IPS-18c (cell line): Measurements from ENCODE around the gene TUSC2.

Source experiments
- H3K4me3 ChIP-seq: 2 replicates; pipeline ENCODE4 v1.7.0; 2013; ENCODE audit warnings: low read depth, mild to moderate bottlenecking, low read length, moderate library complexity; ENCODE audit not compliant: insufficient read depth
- H3K9me3 ChIP-seq: one replicate; pipeline ENCODE4 v1.6.1; 2013; ENCODE audit warnings: mild to moderate bottlenecking, low read length, moderate library complexity; ENCODE audit not compliant: control insufficient read depth, insufficient read depth

Gene TUSC2

GRCh38 chr3:50357481-50357880 lies 29.5 kb upstream of the TUSC2 start:
- Histone ChIP-seq H3K9me3 (peaks cover 2% of the 10 kb centered on the region), H3K4me3 (peak overlapping the region; percentile 84; the same call in 1 of the 2 replicates)

GRCh38 chr3:50356553-50356952 lies 28.5 kb upstream of the TUSC2 start:
- peaks cover 2% of the 10 kb centered on the region for H3K9me3 ChIP-seq
- no peak overlapping the region for H3K4me3 ChIP-seq

GRCh38 chr3:50355829-50356552 lies 28.0 kb upstream of the TUSC2 start:
- no peak overlapping the region for H3K4me3 ChIP-seq
- peaks cover 2% of the 10 kb centered on the region for H3K9me3 ChIP-seq

- no peak overlapping the region for H3K4me3 ChIP-seq
- peaks cover 2% of the 10 kb centered on the region for H3K9me3 ChIP-seq
These were observed 26.8 kb upstream of the TUSC2 start for GRCh38 chr3:50354850-50355249.

- Histone ChIP-seq H3K4me3 (no peak overlapping the region), H3K9me3 (peaks cover 2% of the 10 kb centered on the region)
These were observed 26.3 kb upstream of the TUSC2 start for GRCh38 chr3:50354186-50354764.

- no peaks in the 10 kb centered on the region for H3K9me3 ChIP-seq
These were observed 25.4 kb upstream of the TUSC2 start for GRCh38 chr3:50353245-50354004.

GRCh38 chr3:50352781-50353180 lies 24.8 kb upstream of the TUSC2 start:
- H3K4me3 ChIP-seq: no peak overlapping the region
- no peaks in the 10 kb centered on the region for H3K9me3 ChIP-seq

More at GRCh38 chr3:50353245-50354004, 25.4 kb upstream of the TUSC2 start:
- H3K4me3 ChIP-seq: no peak overlapping the region

- Histone ChIP-seq H3K9me3 (no peaks in the 10 kb centered on the region), H3K4me3 (peak overlapping the region; percentile 95)
These were observed 23.3 kb upstream of the TUSC2 start for GRCh38 chr3:50351323-50351697.

GRCh38 chr3:50350527-50351322 lies 22.7 kb upstream of the TUSC2 start, which contains the start of the genes CYB561D2 and NPRL2:
TSS of gene CYB561D2 (plus strand) at chr3:50350862. CDS start at chr3:50351434, 572 bp downstream.
TSS of gene NPRL2 (minus strand) at chr3:50350775. CDS start at chr3:50350652, 123 bp downstream.
- Histone ChIP-seq H3K9me3 (no peaks in the 10 kb centered on the region), H3K4me3 (peak within 1 kb of the TSS; percentile 95)

GRCh38 chr3:50350213-50350526 lies 22.1 kb upstream of the TUSC2 start:
- Histone ChIP-seq H3K9me3 (no peaks in the 10 kb centered on the region), H3K4me3 (peak overlapping the region; percentile 95)

GRCh38 chr3:50347187-50347813 lies 19.3 kb upstream of the TUSC2 start:
- no peaks in the 10 kb centered on the region for H3K9me3 ChIP-seq
- H3K4me3 ChIP-seq: no peak overlapping the region

- Histone ChIP-seq H3K4me3 (peak within 1 kb of the TSS; percentile 38), H3K9me3 (no peaks in the 10 kb centered on the region)
These were observed 17.7 kb upstream of the TUSC2 start, which contains the start of gene ZMYND10 for GRCh38 chr3:50345586-50346234. TSS of gene ZMYND10 (minus strand) at chr3:50345732. CDS start at chr3:50345579, 153 bp downstream.

- Histone ChIP-seq H3K9me3 (no peaks in the 10 kb centered on the region), H3K4me3 (peak overlapping the region; percentile 38; the same call in 1 of the 2 replicates)
These were observed 17.0 kb upstream of the TUSC2 start for GRCh38 chr3:50345008-50345407.

GRCh38 chr3:50342813-50343633 lies 15.0 kb upstream of the TUSC2 start:
- no peak overlapping the region for H3K4me3 ChIP-seq
- H3K9me3 ChIP-seq: no peaks in the 10 kb centered on the region

GRCh38 chr3:50341996-50342650 lies 14.1 kb upstream of the TUSC2 start:
- Histone ChIP-seq H3K9me3 (no peaks in the 10 kb centered on the region), H3K4me3 (no peak overlapping the region)
